ENCODE results near the gene SIRPA. TPM values are rescaled to one million over a fixed set of nuclear protein-coding genes. Genes with fewer than 3 reads are reported as not detected.

Gene SIRPA
- total and polyA plus RNA-seq, 2 of the 8 experiments (the other 6 are each of a cell fraction or from before 2014, with no cell fraction given): 3.9 to 4.3 TPM

DNA sequence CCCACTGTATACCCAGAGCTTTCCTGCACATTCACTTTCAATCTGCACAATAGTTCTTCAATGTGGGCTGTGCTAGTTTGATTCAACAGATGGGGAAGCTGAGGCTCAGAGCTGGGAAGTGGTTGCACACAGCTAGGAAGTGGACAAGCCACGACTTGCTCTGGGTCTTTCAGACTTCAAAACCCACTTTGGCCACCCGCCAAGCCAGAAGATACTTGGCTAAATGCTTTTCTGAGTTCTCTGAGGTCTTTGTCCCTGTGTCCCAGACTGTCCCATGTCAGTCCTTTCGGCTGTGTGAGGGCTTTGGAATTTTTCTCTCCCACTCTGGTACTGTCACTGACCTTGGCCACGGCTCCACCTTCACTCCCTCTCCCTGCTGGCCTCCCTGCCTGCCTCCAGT lies 88.1 kb downstream of the SIRPA start:
- FAIRE-seq (no peak), DNase-seq (ENCODE audit: low read depth in 1 of 2, low spot score in 2 of 2) (no peak)
- no peak overlapping the region for H2BK12ac ChIP-seq (ENCODE audit: low read depth, low read length)
- H4K8ac ChIP-seq (ENCODE audit: extremely low read depth, insufficient read depth, low read length): no peak overlapping the region
- no peak overlapping the region for H3K4ac ChIP-seq (replicated peaks; ENCODE audit: insufficient read length, low read depth, low read length)
- no peaks in the 10 kb centered on the region for H3K4me1 ChIP-seq (replicated peaks in 1 of 4; ENCODE audit: control insufficient read depth in 3 of 4, insufficient read depth in 4 of 4, low read length in 3 of 4)
- H3K79me1 ChIP-seq (ENCODE audit: low read depth, low read length): no peaks in the 10 kb centered on the region
- no peak overlapping the region for H3K56ac ChIP-seq (replicated peaks; ENCODE audit: insufficient read length, low read depth, low read length)
- no peak overlapping the region for H3K14ac ChIP-seq (ENCODE audit: insufficient read length)
- no peak overlapping the region for H2AFZ ChIP-seq (ENCODE audit: low read length)
- no peak overlapping the region for H4K91ac ChIP-seq (replicated peaks; ENCODE audit: insufficient read length, low read length)
- H2AK5ac ChIP-seq (ENCODE audit: low read depth, low read length): no peak overlapping the region
- no peak overlapping the region for H3K4me3 ChIP-seq (ENCODE audit: extremely low read depth in 1 of 4, insufficient read depth in 2 of 4, low read depth in 3 of 4, low read length in 4 of 4)
- H3K23me2 ChIP-seq (ENCODE audit: low read depth, low read length): no peaks in the 10 kb centered on the region
- H3K79me2 ChIP-seq (ENCODE audit: control insufficient read depth in 1 of 2, insufficient read depth in 2 of 2, low read length in 2 of 2): no peaks in the 10 kb centered on the region
- H3K18ac ChIP-seq (ENCODE audit: extremely low read depth, low read length): no peak overlapping the region
- H4K20me1 ChIP-seq (replicated peaks in 1 of 2; ENCODE audit: control insufficient read depth in 1 of 2, insufficient read depth in 2 of 2, low read length in 2 of 2): no peaks in the 10 kb centered on the region
- no peaks in the 10 kb centered on the region for H3K36me3 ChIP-seq (ENCODE audit: control insufficient read depth in 2 of 4, insufficient read depth in 4 of 4, low read length in 3 of 4)
- POLR2A ChIA-PET (ENCODE audit: partially characterized antibody): no interaction called here
- H2BK15ac ChIP-seq (ENCODE audit: low read length): no peak overlapping the region
- no peaks in the 10 kb centered on the region for H3K9me3 ChIP-seq (ENCODE audit: insufficient read depth in 2 of 2, low read depth in 1 of 2, low read length in 1 of 2)
- no peak overlapping the region for H4K5ac ChIP-seq (ENCODE audit: insufficient read length, low read depth, low read length)
- 74% methylated on average over 4 of the region's 4 CpGs; no CpG with 5 or more reads in 1 of the 2 experiments for WGBS, 2 experiments (ENCODE audit: extremely low coverage in 1 of 2, insufficient coverage in 1 of 2, insufficient read length in 1 of 2, insufficient replicate concordance in 2 of 2, low coverage in 1 of 2, low lambda C conversion rate in 2 of 2, missing lambda C conversion rate in 1 of 2)
- no peak overlapping the region for H2BK120ac ChIP-seq (replicated peaks; ENCODE audit: low read depth, low read length)
- H2BK20ac ChIP-seq (ENCODE audit: low read length): no peak overlapping the region
- no peak overlapping the region for H2BK5ac ChIP-seq (ENCODE audit: low read depth, low read length)
- no peak overlapping the region for H3K9ac ChIP-seq (replicated peaks in 1 of 4; ENCODE audit: extremely low read depth in 1 of 4, low read depth in 3 of 4, low read length in 3 of 4)
- no peaks in the 10 kb centered on the region; a peak in 1 of 7 replicates for H3K27me3 ChIP-seq (replicated peaks in 1 of 4; ENCODE audit: control insufficient read depth in 3 of 4, extremely low read depth in 1 of 4, insufficient read depth in 3 of 4, low read length in 3 of 4)
- H3K27ac ChIP-seq (ENCODE audit: low read depth, low read length): no peak overlapping the region
- no peak overlapping the region for H3K23ac ChIP-seq (ENCODE audit: insufficient read length)
- no peak overlapping the region for H3K4me2 ChIP-seq (ENCODE audit: insufficient read depth in 1 of 2, low read depth in 2 of 2, low read length in 2 of 2)
- CTCF ChIA-PET (ENCODE audit: partially characterized antibody): interaction anchor here (1.1 to 4.9 kb wide), 5 partner anchors 10 to 190 kb away, joined by 3 to 27 read pairs (median 5); no protein-coding TSS in a partner anchor
